ENCODE data around the gene CFAP210.
"Not testable (repeated sequence)": the region's sequence is repeated elsewhere in the genome, so short reads cannot be mapped to it uniquely, and the experiment has no call there.

Gene CFAP210

GRCh38 chr2:169692718-169693117 is 1.5 kb downstream of the CFAP210 start:
- H3K4me3 ChIP-seq (ENCODE audit: low read length) = no peak overlapping the region
- no peaks in the 10 kb centered on the region for H3K9me2 ChIP-seq (replicated peaks; ENCODE audit: insufficient read depth, low read length)
- no peak for DNase-seq
- no peaks in the 10 kb centered on the region for H4K20me1 ChIP-seq (ENCODE audit: insufficient read depth, low read length)
- H3F3A ChIP-seq (ENCODE audit: insufficient read depth, low read length) = 0 out of 2 replicates have a peak, but pooled peaks cover 4% of the 10 kb centered on the region
- H3K9ac ChIP-seq (ENCODE audit: low read length) = no peak overlapping the region
- H3K9me3 ChIP-seq (replicated peaks; ENCODE audit: insufficient read depth, low read length) = no peaks in the 10 kb centered on the region
- H3K4me1 ChIP-seq (ENCODE audit: low read length) = peaks cover 5% of the 10 kb centered on the region; the same call in 1 of the 2 replicates
- no peak overlapping the region for H2AFZ ChIP-seq (ENCODE audit: low read length)
- no peak overlapping the region for H3K27ac ChIP-seq (ENCODE audit: low read length)
- H3K36me3 ChIP-seq (replicated peaks; ENCODE audit: insufficient read depth, low read length) = no peaks in the 10 kb centered on the region
- no peak for TF ChIP-seq EZH2phosphoT487 (IDR thresholded peaks at IDR 0.05; ENCODE audit: low read length)
- no peaks in the 10 kb centered on the region for H3K27me3 ChIP-seq (replicated peaks; ENCODE audit: insufficient read depth, low read length)
- no peaks in the 10 kb centered on the region for H3K79me2 ChIP-seq (ENCODE audit: low read length)
- H3K4me2 ChIP-seq (ENCODE audit: low read depth, low read length) = no peak overlapping the region

GRCh38 chr2:169690958-169691357 is 3.2 kb downstream of the CFAP210 start:
- Histone ChIP-seq H3F3A (ENCODE audit: insufficient read depth, low read length) (no peaks in the 10 kb centered on the region), H2AFZ (ENCODE audit: low read length) (no peak overlapping the region), H3K9ac (ENCODE audit: low read length) (no peak overlapping the region), H4K20me1 (ENCODE audit: insufficient read depth, low read length) (no peaks in the 10 kb centered on the region), H3K4me1 (ENCODE audit: low read length) (peaks cover 5% of the 10 kb centered on the region; the same call in 1 of the 2 replicates), H3K9me3 (replicated peaks; ENCODE audit: insufficient read depth, low read length) (no peaks in the 10 kb centered on the region), H3K27me3 (replicated peaks; ENCODE audit: insufficient read depth, low read length) (no peaks in the 10 kb centered on the region), H3K27ac (ENCODE audit: low read length) (no peak overlapping the region), H3K9me2 (replicated peaks; ENCODE audit: insufficient read depth, low read length) (no peaks in the 10 kb centered on the region), H3K36me3 (replicated peaks; ENCODE audit: insufficient read depth, low read length) (no peaks in the 10 kb centered on the region), H3K4me3 (ENCODE audit: low read length) (no peak overlapping the region), H3K79me2 (ENCODE audit: low read length) (no peaks in the 10 kb centered on the region), H3K4me2 (ENCODE audit: low read depth, low read length) (no peak overlapping the region)
- TF ChIP-seq EZH2phosphoT487 (IDR thresholded peaks at IDR 0.05; ENCODE audit: low read length) (no peak), CTCF (IDR thresholded peaks at IDR 0.05; ENCODE audit: low read length) (no peak), EZH2 (optimal IDR thresholded peaks at IDR 0.05; ENCODE audit: low read depth, low read length) (no peak)
- DNase-seq = no peak

GRCh38 chr2:169687943-169688342 is 6.3 kb downstream of the CFAP210 start:
- not testable (repeated sequence) for H3K27ac ChIP-seq (ENCODE audit: low read length); H2AFZ ChIP-seq (ENCODE audit: low read length); H3K36me3 ChIP-seq (replicated peaks; ENCODE audit: insufficient read depth, low read length); H3K9ac ChIP-seq (ENCODE audit: low read length); H3F3A ChIP-seq (ENCODE audit: insufficient read depth, low read length); DNase-seq; H3K79me2 ChIP-seq (ENCODE audit: low read length); H4K20me1 ChIP-seq (ENCODE audit: insufficient read depth, low read length); H3K9me2 ChIP-seq (replicated peaks; ENCODE audit: insufficient read depth, low read length); H3K9me3 ChIP-seq (replicated peaks; ENCODE audit: insufficient read depth, low read length); H3K27me3 ChIP-seq (replicated peaks; ENCODE audit: insufficient read depth, low read length); H3K4me3 ChIP-seq (ENCODE audit: low read length); H3K4me1 ChIP-seq (ENCODE audit: low read length); H3K4me2 ChIP-seq (ENCODE audit: low read depth, low read length)

GRCh38 chr2:169686825-169687224 is 7.4 kb downstream of the CFAP210 start:
- H3K4me2 ChIP-seq (ENCODE audit: low read depth, low read length); H3K4me3 ChIP-seq (ENCODE audit: low read length); H3K36me3 ChIP-seq (replicated peaks; ENCODE audit: insufficient read depth, low read length); H3K27me3 ChIP-seq (replicated peaks; ENCODE audit: insufficient read depth, low read length); H3K9me2 ChIP-seq (replicated peaks; ENCODE audit: insufficient read depth, low read length); H2AFZ ChIP-seq (ENCODE audit: low read length); H3K9me3 ChIP-seq (replicated peaks; ENCODE audit: insufficient read depth, low read length); H3K4me1 ChIP-seq (ENCODE audit: low read length); H4K20me1 ChIP-seq (ENCODE audit: insufficient read depth, low read length); DNase-seq; H3F3A ChIP-seq (ENCODE audit: insufficient read depth, low read length); H3K79me2 ChIP-seq (ENCODE audit: low read length); H3K27ac ChIP-seq (ENCODE audit: low read length); H3K9ac ChIP-seq (ENCODE audit: low read length): not testable (repeated sequence)

- not testable (repeated sequence) for H3K9me3 ChIP-seq (replicated peaks; ENCODE audit: insufficient read depth, low read length); DNase-seq; H3K36me3 ChIP-seq (replicated peaks; ENCODE audit: insufficient read depth, low read length); H3K27ac ChIP-seq (ENCODE audit: low read length); H3K79me2 ChIP-seq (ENCODE audit: low read length); H2AFZ ChIP-seq (ENCODE audit: low read length); H3K4me2 ChIP-seq (ENCODE audit: low read depth, low read length); H3K4me3 ChIP-seq (ENCODE audit: low read length); H3F3A ChIP-seq (ENCODE audit: insufficient read depth, low read length); H4K20me1 ChIP-seq (ENCODE audit: insufficient read depth, low read length); H3K9ac ChIP-seq (ENCODE audit: low read length); H3K9me2 ChIP-seq (replicated peaks; ENCODE audit: insufficient read depth, low read length); H3K4me1 ChIP-seq (ENCODE audit: low read length); H3K27me3 ChIP-seq (replicated peaks; ENCODE audit: insufficient read depth, low read length)
These were observed 9.5 kb downstream of the CFAP210 start for GRCh38 chr2:169684712-169685111.

All from MM.1S (cell line).